HCT116 (cell line): ENCODE measurements around the gene PEX10. TPM values are rescaled to one million over a fixed set of nuclear protein-coding genes. Genes with fewer than 3 reads are reported as not detected.

ENCODE experiments used
- ATAC-seq: fragments of 200-7000 bp; cut with Tn5 transposase; 2 replicates; pipeline ENCODE4 v1.9.1; 2020; ENCODE audit warnings: mild to moderate bottlenecking, moderate library complexity
- BruUV-seq: library from RNA; stranded (reverse); fragments of 400-500 nt; replicated peaks from 2 replicates; lab custom pipeline; 2021; lab: Mats Ljungman, UMichigan
- CTCF ChIA-PET: fragments of 300-600 bp; sonication (Branson Sonifier 250); formaldehyde crosslinking; loops from one replicate; lab custom pipeline; 2021; ENCODE audit warnings: antibody characterized with exemption; lab: Charles Lee
- POLR2A ChIA-PET: fragments of 300-600, 350-600 bp; sonication (Branson Sonifier 250); formaldehyde crosslinking; loops from one replicate; lab custom pipeline; 2021; ENCODE audit warnings: antibody characterized with exemption; lab: Charles Lee
- RAD21 ChIA-PET, 2 experiments: fragments of 300-600 bp; sonication (Branson Sonifier 250); formaldehyde crosslinking; loops; one replicate each; lab custom pipeline; 2023; ENCODE audit warnings: low total read pairs in 2 of 2; ENCODE audit not compliant: uncharacterized antibody in 2 of 2, unreplicated experiment in 2 of 2, low non-redundant PET in 1 of 2; lab: Charles Lee
- DNase-seq: peaks from one replicate; pipeline ENCODE4 v3.0.0-alpha.2; 2010; ENCODE audit warnings: low read depth, low spot score
- H2AFZ ChIP-seq: fragments of 200-600 bp; shearing (Covaris generic), sonication (generic); 2 replicates; pipeline ENCODE4 v1.6.1; 2017; ENCODE audit warnings: low read depth, mixed run types, mixed read lengths, antibody characterized with exemption, low read length; ENCODE audit not compliant: poor library complexity, severe bottlenecking
- H3K27ac ChIP-seq: 2 replicates; pipeline ENCODE4 v1.5.1; 2012; ENCODE audit warnings: low read depth, low read length
- H3K27me3 ChIP-seq: fragments of 200-600 bp; sonication (generic); 2 replicates; pipeline ENCODE4 v1.6.1; 2016; ENCODE audit warnings: mixed run types, low read length, mixed read lengths; ENCODE audit not compliant: insufficient read depth
- H3K36me3 ChIP-seq, 2 experiments: fragments of 200-500 bp in 1 of 2; fragments of 200-600 bp in 1 of 2; sonication (Bioruptor generic) in 1 of 2; sonication (generic) in 1 of 2; 2 replicates each; pipeline versions ENCODE4 v1.5.1 to v1.6.1; 2014 to 2016; ENCODE audit warnings: low read length in 2 of 2, inconsistent platforms in 1 of 2, mixed read lengths in 1 of 2, mixed run types in 1 of 2; ENCODE audit not compliant: insufficient read depth in 2 of 2, control insufficient read depth in 1 of 2
- H3K4me1 ChIP-seq, 2 experiments: fragments of 200-600 bp in 1 of 2; sonication (generic) in 1 of 2; 2 replicates each; pipeline versions ENCODE4 v1.5.1 to v1.6.1; 2012 to 2017; ENCODE audit warnings: low read length in 2 of 2, inconsistent platforms in 1 of 2, mild to moderate bottlenecking in 1 of 2, mixed read lengths in 1 of 2, mixed run types in 1 of 2, moderate library complexity in 1 of 2; ENCODE audit not compliant: insufficient read depth in 2 of 2, control insufficient read depth in 1 of 2
- H3K4me2 ChIP-seq: fragments of 200-600 bp; sonication (generic); 2 replicates; pipeline ENCODE4 v1.6.1; 2017; ENCODE audit warnings: mixed run types, low read length, mixed read lengths
- H3K4me3 ChIP-seq, 2 experiments: fragments of 200-600 bp in 1 of 2; sonication (generic) in 1 of 2; replicated peaks in 1 of 2; 2 replicates each; pipeline ENCODE4 v1.5.1; 2011 to 2016; ENCODE audit warnings: low read length in 2 of 2, control low read depth in 1 of 2, low read depth in 1 of 2, mild to moderate bottlenecking in 1 of 2, mixed read lengths in 1 of 2, mixed run types in 1 of 2
- H3K79me2 ChIP-seq: fragments of 200-600 bp; sonication (generic); 2 replicates; pipeline ENCODE4 v1.6.1; 2017; ENCODE audit warnings: mild to moderate bottlenecking, mixed run types, low read length, moderate library complexity, mixed read lengths; ENCODE audit not compliant: insufficient read depth
- H3K9ac ChIP-seq: fragments of 200-600 bp; sonication (generic); 2 replicates; pipeline ENCODE4 v1.6.1; 2016; ENCODE audit warnings: low read length, mixed read lengths
- H3K9me2 ChIP-seq: fragments of 200-600 bp; sonication (generic), shearing (Covaris generic); 2 replicates; pipeline ENCODE4 v1.6.1; 2017; ENCODE audit warnings: mixed run types, mild to moderate bottlenecking, moderate library complexity; ENCODE audit not compliant: insufficient read depth
- H3K9me3 ChIP-seq, 2 experiments: fragments of 200-500 bp in 1 of 2; fragments of 200-600 bp in 1 of 2; sonication (Bioruptor generic) in 1 of 2; sonication (generic) in 1 of 2; 2 replicates each; pipeline ENCODE4 v1.6.1; 2014 to 2017; ENCODE audit warnings: low read length in 2 of 2, mixed read lengths in 2 of 2, inconsistent platforms in 1 of 2, low read depth in 1 of 2, mild to moderate bottlenecking in 1 of 2, mixed run types in 1 of 2, moderate library complexity in 1 of 2; ENCODE audit not compliant: control insufficient read depth in 1 of 2, insufficient read depth in 1 of 2
- H4K20me1 ChIP-seq: fragments of 200-600 bp; sonication (generic), shearing (Covaris generic); 2 replicates; pipeline ENCODE4 v1.6.1; 2017; ENCODE audit warnings: mixed run types, mild to moderate bottlenecking, moderate library complexity; ENCODE audit not compliant: insufficient read depth
- ATF3 ChIP-seq: IDR thresholded peaks from 2 replicates; pipeline ENCODE4 v1.6.1; 2012
- JUND ChIP-seq: IDR thresholded peaks from 2 replicates; pipeline ENCODE4 v1.6.1; 2012
- POLR2A ChIP-seq: IDR thresholded peaks from 2 replicates; pipeline ENCODE4 v1.7.0; 2011; ENCODE audit warnings: borderline replicate concordance; ENCODE audit not compliant: insufficient read depth, insufficient read length; ENCODE audit errors: extremely low read depth
- POLR2AphosphoS5 ChIP-seq: IDR thresholded peaks from 2 replicates; pipeline ENCODE4 v1.6.1; 2011; ENCODE audit warnings: mild to moderate bottlenecking, low read depth, low read length, moderate library complexity
- TCF7L2 ChIP-seq: IDR thresholded peaks from 2 replicates; pipeline ENCODE4 v1.7.0; 2011; ENCODE audit warnings: borderline replicate concordance, inconsistent platforms; ENCODE audit not compliant: insufficient read depth, insufficient read length; ENCODE audit errors: extremely low read depth
- ZFX ChIP-seq: fragments of 450-650 bp; IDR thresholded peaks from 2 replicates; pipeline ENCODE4 v1.6.1; 2017
- intact Hi-C: fragments of 100-400 bp; cut with micrococcal nuclease; formaldehyde crosslinking; loops from 2 replicates; pipeline ENCODE4 v1.10.0; 2022
- total RNA-seq: library from RNA; stranded (reverse); gene quantifications from one replicate; pipeline ENCODE4 v1.2.1, GENCODE V29; 2021; ENCODE audit not compliant: unreplicated experiment

The PEX10 gene
- total RNA-seq, 1 experiment from 2014 or later: 27.9 TPM

- 0 out of 4 replicates have a peak, but pooled peaks cover 0 to 9% of the 10 kb centered on the region in 2 experiments for H3K36me3 ChIP-seq
- ATAC-seq: peak; percentile 33
- peaks cover 24% of the 10 kb centered on the region; the same call in 1 of the 2 replicates for H3K79me2 ChIP-seq
- no peak overlapping the region for H2AFZ ChIP-seq
- no peak for DNase-seq
- no peaks in the 10 kb centered on the region for H3K9me2 ChIP-seq
- no peaks in the 10 kb centered on the region for H3K9me3 ChIP-seq
- no peaks in the 10 kb centered on the region for H4K20me1 ChIP-seq
- CTCF ChIA-PET: interaction anchor here (1.0 to 1.7 kb wide), 2 partner anchors 135 to 218 kb away, joined by 5 to 6 read pairs; partner anchors contain the start of gene FAAP20
- H3K27me3 ChIP-seq: no peaks in the 10 kb centered on the region
- TF ChIP-seq POLR2AphosphoS5 (peak; percentile 86), ATF3 (no peak), POLR2A (peak; percentile 60), ZFX (peak; percentile 90), TCF7L2 (peak; percentile 21)
- RAD21 ChIA-PET: no interaction called here
- POLR2A ChIA-PET: interaction anchor here (0.7 to 1.4 kb wide), 4 partner anchors 21 to 172 kb away, joined by 3 to 5 read pairs (median 4); partner anchors contain the start of genes MORN1 and RER1
- H3K4me3 ChIP-seq: peak overlapping the region; percentile 75 to 99
- H3K4me1 ChIP-seq: peaks cover 14 to 39% of the 10 kb centered on the region in 2 experiments; a peak in 3 of 4 replicates
- peak overlapping the region; percentile 97 for H3K9ac ChIP-seq
- intact Hi-C loops: loop anchor here (5.0 kb wide), 3 partner anchors 114 to 389 kb away; partner anchors contain the start of genes PANK4 and TTC34
- H3K4me2 ChIP-seq: peak overlapping the region; percentile 75
- peak overlapping the region; percentile 98 for H3K27ac ChIP-seq
- BruUV-seq: TSS peak; percentile 78
Measured at GRCh38 chr1:2412773-2413494, 570 bp upstream of the PEX10 start.

DNA sequence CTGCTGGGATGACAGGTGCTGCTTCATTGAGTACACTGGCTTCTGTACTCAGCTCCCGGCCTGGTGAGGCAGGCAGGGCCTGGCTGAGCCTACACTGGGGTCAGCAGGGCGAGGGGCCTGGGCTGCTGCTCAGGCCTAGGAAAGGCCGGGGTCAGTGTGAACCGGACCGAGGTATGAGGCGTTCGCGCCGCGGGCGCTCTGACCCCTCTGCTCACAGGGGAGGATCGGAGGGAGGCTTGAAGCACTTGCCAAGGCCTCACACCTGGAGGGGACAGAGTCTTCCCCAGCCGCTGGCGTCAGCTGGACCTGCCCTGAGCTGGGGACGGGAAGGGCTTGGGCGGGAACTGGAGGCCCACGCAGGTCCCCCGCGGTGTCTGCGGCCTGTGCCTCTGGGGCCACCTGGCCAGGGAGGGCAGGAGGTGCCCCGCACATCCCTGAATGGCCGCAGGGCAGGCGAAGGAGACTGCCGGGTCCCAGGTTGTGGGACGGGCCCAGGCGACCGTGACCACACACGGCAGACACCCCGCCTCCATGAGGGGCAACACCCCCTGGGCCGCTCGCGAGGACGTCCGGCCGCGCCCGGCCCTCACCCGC is 466 bp downstream of the PEX10 start:
- Histone ChIP-seq H3K4me3 (peak overlapping the region; percentile 96 to 99), H3K79me2 (peaks cover 24% of the 10 kb centered on the region; the same call in 1 of the 2 replicates), H3K9ac (peak overlapping the region; percentile 97), H3K36me3 (0 out of 4 replicates have a peak, but pooled peaks cover 0 to 9% of the 10 kb centered on the region in 2 experiments), H3K27me3 (no peaks in the 10 kb centered on the region), H3K27ac (peak overlapping the region; percentile 93), H3K4me1 (peaks cover 14 to 37% of the 10 kb centered on the region in 2 experiments; a peak in 3 of 4 replicates), H3K9me3 (no peaks in the 10 kb centered on the region), H3K4me2 (peak overlapping the region; percentile 75), H2AFZ (no peak overlapping the region), H4K20me1 (no peaks in the 10 kb centered on the region), H3K9me2 (no peaks in the 10 kb centered on the region)
- TF ChIP-seq ZFX: peak; percentile 91
- TF ChIP-seq JUND: no peak
- ATAC-seq (peak; percentile 53), DNase-seq (no peak)
- CTCF ChIA-PET: no interaction called here
- intact Hi-C loops: loop anchor here (5.0 kb wide), 3 partner anchors 115 to 390 kb away; partner anchors contain the start of genes PANK4 and TTC34
- POLR2A ChIA-PET: interaction anchor here (1.3 kb wide), 1 partner anchor 134 kb away, joined by 3 read pairs; no protein-coding TSS in a partner anchor
- RAD21 ChIA-PET: no interaction called here
- BruUV-seq: no TSS peak
